ENCODE data around the gene TSPAN17.

TSPAN17 gene

GRCh38 chr5:176628406-176629228 is 18.7 kb upstream of the TSPAN17 start:
- H4K8ac ChIP-seq (ENCODE audit: low read depth, low read length): no peak overlapping the region
- H3K4me1 ChIP-seq (ENCODE audit: control insufficient read depth, low read depth, low read length): peaks cover 3% of the 10 kb centered on the region
- no peak overlapping the region for H3K23ac ChIP-seq (ENCODE audit: low read length)
- no peak overlapping the region for H3K4me3 ChIP-seq (ENCODE audit: low read length)
- H3K79me1 ChIP-seq (ENCODE audit: low read length): no peaks in the 10 kb centered on the region
- no peak overlapping the region for H3K18ac ChIP-seq (ENCODE audit: low read length)
- H2BK120ac ChIP-seq (ENCODE audit: low read depth, low read length): no peak overlapping the region
- no peak overlapping the region for H3K56ac ChIP-seq (ENCODE audit: low read length)
- H2AK5ac ChIP-seq (ENCODE audit: low read length): no peak overlapping the region
- H2BK5ac ChIP-seq (ENCODE audit: low read length): no peak overlapping the region
- no peak for DNase-seq
- no CpG with 5 or more reads among the region's 13 CpGs for WGBS (ENCODE audit: extremely low coverage, insufficient coverage, low lambda C conversion rate)
- H3K27me3 ChIP-seq (ENCODE audit: insufficient read depth, low read length, poor library complexity): peaks cover 8% of the 10 kb centered on the region
- H3K79me2 ChIP-seq (ENCODE audit: control insufficient read depth, insufficient read depth, low read length): no peaks in the 10 kb centered on the region
- no peak overlapping the region for H4K5ac ChIP-seq (ENCODE audit: low read length)
- H3K36me3 ChIP-seq (ENCODE audit: control insufficient read depth, insufficient read depth, low read length): no peaks in the 10 kb centered on the region
- H3K4me2 ChIP-seq (ENCODE audit: low read length): no peak overlapping the region
- H3K27ac ChIP-seq (ENCODE audit: low read depth, low read length): no peak overlapping the region
- H3K9ac ChIP-seq (ENCODE audit: low read length): no peak overlapping the region
- H3K4ac ChIP-seq (ENCODE audit: low read depth, low read length): no peak overlapping the region
- no peak overlapping the region for H2BK15ac ChIP-seq (replicated peaks; ENCODE audit: low read depth)

- Histone ChIP-seq H3K4me2 (ENCODE audit: low read length) (peak overlapping the region; percentile 100), H3K56ac (ENCODE audit: low read length) (peak overlapping the region; percentile 42), H2AK5ac (ENCODE audit: low read length) (no peak overlapping the region), H3K4me3 (ENCODE audit: low read length) (no peak overlapping the region), H3K9ac (ENCODE audit: low read length) (peak overlapping the region; percentile 68), H2BK120ac (ENCODE audit: low read depth, low read length) (no peak overlapping the region), H3K36me3 (ENCODE audit: control insufficient read depth, insufficient read depth, low read length) (no peaks in the 10 kb centered on the region), H3K4ac (ENCODE audit: low read depth, low read length) (no peak overlapping the region), H3K79me2 (ENCODE audit: control insufficient read depth, insufficient read depth, low read length) (no peaks in the 10 kb centered on the region), H2BK15ac (replicated peaks; ENCODE audit: low read depth) (no peak overlapping the region), H3K23ac (ENCODE audit: low read length) (no peak overlapping the region), H3K18ac (ENCODE audit: low read length) (no peak overlapping the region), H3K79me1 (ENCODE audit: low read length) (no peaks in the 10 kb centered on the region), H4K8ac (ENCODE audit: low read depth, low read length) (no peak overlapping the region), H4K5ac (ENCODE audit: low read length) (no peak overlapping the region), H3K4me1 (ENCODE audit: control insufficient read depth, low read depth, low read length) (peaks cover 5% of the 10 kb centered on the region), H3K27ac (ENCODE audit: low read depth, low read length) (no peak overlapping the region), H3K27me3 (ENCODE audit: insufficient read depth, low read length, poor library complexity) (peaks cover 8% of the 10 kb centered on the region), H2BK5ac (ENCODE audit: low read length) (no peak overlapping the region)
- no CpG with 5 or more reads among the region's 34 CpGs for WGBS (ENCODE audit: extremely low coverage, insufficient coverage, low lambda C conversion rate)
- DNase-seq: no peak
Measured at GRCh38 chr5:176629317-176629852, 17.9 kb upstream of the TSPAN17 start.

GRCh38 chr5:176629853-176630680 is 17.2 kb upstream of the TSPAN17 start, which contains the start of the genes EIF4E1B and SNCB:
Gene EIF4E1B (plus strand): TSS chr5:176630675. CDS start chr5:176642788, 12,113 bp downstream.
Gene SNCB (minus strand): TSS chr5:176630534. CDS start chr5:176629654, 880 bp downstream.
- no peak within 1 kb of the TSS for H2AK5ac ChIP-seq (ENCODE audit: low read length)
- no peaks in the 10 kb centered on the region for H3K79me1 ChIP-seq (ENCODE audit: low read length)
- no peak within 1 kb of the TSS for H3K23ac ChIP-seq (ENCODE audit: low read length)
- H4K8ac ChIP-seq (ENCODE audit: low read depth, low read length): no peak within 1 kb of the TSS
- peak within 1 kb of the TSS; percentile 78 for H3K56ac ChIP-seq (ENCODE audit: low read length)
- peak within 1 kb of the TSS; percentile 68 for H3K9ac ChIP-seq (ENCODE audit: low read length)
- H3K4ac ChIP-seq (ENCODE audit: low read depth, low read length): no peak within 1 kb of the TSS
- no peaks in the 10 kb centered on the region for H3K36me3 ChIP-seq (ENCODE audit: control insufficient read depth, insufficient read depth, low read length)
- no CpG with 5 or more reads among the region's 94 CpGs for WGBS (ENCODE audit: extremely low coverage, insufficient coverage, low lambda C conversion rate)
- no peak within 1 kb of the TSS for H4K5ac ChIP-seq (ENCODE audit: low read length)
- H2BK120ac ChIP-seq (ENCODE audit: low read depth, low read length): no peak within 1 kb of the TSS
- H3K27me3 ChIP-seq (ENCODE audit: insufficient read depth, low read length, poor library complexity): peaks cover 8% of the 10 kb centered on the region
- no peak within 1 kb of the TSS for H3K27ac ChIP-seq (ENCODE audit: low read depth, low read length)
- H3K4me2 ChIP-seq (ENCODE audit: low read length): peak within 1 kb of the TSS; percentile 100
- no peak within 1 kb of the TSS for H2BK15ac ChIP-seq (replicated peaks; ENCODE audit: low read depth)
- H3K18ac ChIP-seq (ENCODE audit: low read length): no peak within 1 kb of the TSS
- H3K4me1 ChIP-seq (ENCODE audit: control insufficient read depth, low read depth, low read length): peaks cover 5% of the 10 kb centered on the region
- no peaks in the 10 kb centered on the region for H3K79me2 ChIP-seq (ENCODE audit: control insufficient read depth, insufficient read depth, low read length)
- H3K4me3 ChIP-seq (ENCODE audit: low read length): peak within 1 kb of the TSS; percentile 69
- no peak within 1 kb of the TSS for H2BK5ac ChIP-seq (ENCODE audit: low read length)
- DNase-seq: peak; percentile 70

- Histone ChIP-seq H3K4me1 (ENCODE audit: control insufficient read depth, low read depth, low read length) (peaks cover 5% of the 10 kb centered on the region), H3K56ac (ENCODE audit: low read length) (no peak overlapping the region), H4K5ac (ENCODE audit: low read length) (no peak overlapping the region), H2BK15ac (replicated peaks; ENCODE audit: low read depth) (no peak overlapping the region), H4K8ac (ENCODE audit: low read depth, low read length) (no peak overlapping the region), H3K4ac (ENCODE audit: low read depth, low read length) (no peak overlapping the region), H3K18ac (ENCODE audit: low read length) (no peak overlapping the region), H2BK5ac (ENCODE audit: low read length) (no peak overlapping the region), H3K23ac (ENCODE audit: low read length) (no peak overlapping the region), H3K79me1 (ENCODE audit: low read length) (no peaks in the 10 kb centered on the region), H3K79me2 (ENCODE audit: control insufficient read depth, insufficient read depth, low read length) (no peaks in the 10 kb centered on the region), H3K9ac (ENCODE audit: low read length) (no peak overlapping the region), H3K27me3 (ENCODE audit: insufficient read depth, low read length, poor library complexity) (peaks cover 8% of the 10 kb centered on the region), H2BK120ac (ENCODE audit: low read depth, low read length) (no peak overlapping the region), H3K27ac (ENCODE audit: low read depth, low read length) (no peak overlapping the region), H3K36me3 (ENCODE audit: control insufficient read depth, insufficient read depth, low read length) (no peaks in the 10 kb centered on the region), H2AK5ac (ENCODE audit: low read length) (no peak overlapping the region), H3K4me2 (ENCODE audit: low read length) (peak overlapping the region; percentile 85), H3K4me3 (ENCODE audit: low read length) (no peak overlapping the region)
- no peak for DNase-seq
- WGBS (ENCODE audit: extremely low coverage, insufficient coverage, low lambda C conversion rate): no CpG with 5 or more reads among the region's 20 CpGs
Measured at GRCh38 chr5:176630681-176631222, 16.5 kb upstream of the TSPAN17 start.

GRCh38 chr5:176631383-176632200 is 15.7 kb upstream of the TSPAN17 start:
- H3K4me1 ChIP-seq (ENCODE audit: control insufficient read depth, low read depth, low read length): peaks cover 5% of the 10 kb centered on the region
- H3K4me3 ChIP-seq (ENCODE audit: low read length): no peak overlapping the region
- H3K79me1 ChIP-seq (ENCODE audit: low read length): no peaks in the 10 kb centered on the region

More at GRCh38 chr5:176631383-176632200, 15.7 kb upstream of the TSPAN17 start:
- Histone ChIP-seq H3K79me2 (ENCODE audit: control insufficient read depth, insufficient read depth, low read length) (no peaks in the 10 kb centered on the region), H3K4me2 (ENCODE audit: low read length) (no peak overlapping the region), H3K4ac (ENCODE audit: low read depth, low read length) (no peak overlapping the region), H2BK15ac (replicated peaks; ENCODE audit: low read depth) (no peak overlapping the region), H3K27me3 (ENCODE audit: insufficient read depth, low read length, poor library complexity) (peaks cover 8% of the 10 kb centered on the region), H4K8ac (ENCODE audit: low read depth, low read length) (no peak overlapping the region), H2BK120ac (ENCODE audit: low read depth, low read length) (no peak overlapping the region), H4K5ac (ENCODE audit: low read length) (no peak overlapping the region), H3K18ac (ENCODE audit: low read length) (no peak overlapping the region), H3K56ac (ENCODE audit: low read length) (no peak overlapping the region), H3K36me3 (ENCODE audit: control insufficient read depth, insufficient read depth, low read length) (no peaks in the 10 kb centered on the region), H2AK5ac (ENCODE audit: low read length) (no peak overlapping the region), H3K23ac (ENCODE audit: low read length) (no peak overlapping the region), H2BK5ac (ENCODE audit: low read length) (no peak overlapping the region), H3K9ac (ENCODE audit: low read length) (no peak overlapping the region), H3K27ac (ENCODE audit: low read depth, low read length) (no peak overlapping the region)
- DNase-seq: no peak
- WGBS (ENCODE audit: extremely low coverage, insufficient coverage, low lambda C conversion rate): no CpG with 5 or more reads among the region's 7 CpGs

All from mesendoderm (in vitro differentiated cells).